Measurements from ENCODE around the gene KAZN. TPM values are rescaled to one million over a fixed set of nuclear protein-coding genes. Genes with fewer than 3 reads are reported as not detected.

The KAZN gene
- total and polyA plus RNA-seq, 2 donors (not counting 1 experiment from before 2014, with no cell fraction given) = 3.4 to 5.0 TPM

- Histone ChIP-seq H3K4me2 (ENCODE audit: extremely low read depth, insufficient read depth, low read length) (no peak overlapping the region), H3K27me3 (ENCODE audit: control insufficient read depth, insufficient read depth, low read length) (no peaks in the 10 kb centered on the region), H3K36me3 (ENCODE audit: control insufficient read depth, insufficient read depth, low read length) (no peaks in the 10 kb centered on the region), H3K9ac (ENCODE audit: insufficient read depth, low read length) (no peak overlapping the region), H3K79me2 (ENCODE audit: control insufficient read depth, insufficient read depth, low read length) (no peaks in the 10 kb centered on the region), H3K4me3 (replicated peaks in 1 of 4; ENCODE audit: control extremely low read depth in 1 of 4, insufficient read depth in 1 of 4, low read depth in 3 of 4, low read length in 4 of 4) (no peak overlapping the region), H2AFZ (ENCODE audit: low read length) (no peak overlapping the region), H3K27ac (ENCODE audit: insufficient read depth, low read length) (no peak overlapping the region), H3K9me3 (ENCODE audit: control insufficient read depth, insufficient read depth, low read depth, low read length) (no peaks in the 10 kb centered on the region), H3K4me1 (ENCODE audit: control insufficient read depth, extremely low read depth, insufficient read depth, low read length) (no peaks in the 10 kb centered on the region), H4K20me1 (ENCODE audit: control insufficient read depth, extremely low read depth, insufficient read depth, low read length) (no peaks in the 10 kb centered on the region)
- TF ChIP-seq EZH2 (IDR thresholded peaks at IDR 0.05; ENCODE audit: low read length, missing control alignments) = no peak
- no peak for TF ChIP-seq CTCF (conservative IDR thresholded peaks at IDR 0.05 in 1 of 2, IDR thresholded peaks at IDR 0.05 in 1 of 2; ENCODE audit: low read depth in 1 of 2, low read length in 2 of 2)
- no peak for DNase-seq (ENCODE audit: low read depth in 2 of 2)
These were observed 99.8 kb downstream of the KAZN start for GRCh38 chr1:14698314-14698713.

GRCh38 chr1:14699620-14700019, 101.1 kb downstream of the KAZN start:
- Histone ChIP-seq H3K4me3 (replicated peaks in 1 of 4; ENCODE audit: control extremely low read depth in 1 of 4, insufficient read depth in 1 of 4, low read depth in 3 of 4, low read length in 4 of 4) (no peak overlapping the region), H3K9me3 (ENCODE audit: control insufficient read depth, insufficient read depth, low read depth, low read length) (no peaks in the 10 kb centered on the region), H3K27me3 (ENCODE audit: control insufficient read depth, insufficient read depth, low read length) (no peaks in the 10 kb centered on the region), H4K20me1 (ENCODE audit: control insufficient read depth, extremely low read depth, insufficient read depth, low read length) (no peaks in the 10 kb centered on the region), H3K4me1 (ENCODE audit: control insufficient read depth, extremely low read depth, insufficient read depth, low read length) (no peaks in the 10 kb centered on the region), H2AFZ (ENCODE audit: low read length) (no peak overlapping the region), H3K79me2 (ENCODE audit: control insufficient read depth, insufficient read depth, low read length) (no peaks in the 10 kb centered on the region), H3K4me2 (ENCODE audit: extremely low read depth, insufficient read depth, low read length) (no peak overlapping the region), H3K9ac (ENCODE audit: insufficient read depth, low read length) (no peak overlapping the region), H3K36me3 (ENCODE audit: control insufficient read depth, insufficient read depth, low read length) (no peaks in the 10 kb centered on the region), H3K27ac (ENCODE audit: insufficient read depth, low read length) (no peak overlapping the region)
- no peak for DNase-seq (ENCODE audit: low read depth in 2 of 2)
- no peak for TF ChIP-seq EZH2 (IDR thresholded peaks at IDR 0.05; ENCODE audit: low read length, missing control alignments)
- no peak for TF ChIP-seq CTCF (conservative IDR thresholded peaks at IDR 0.05 in 1 of 2, IDR thresholded peaks at IDR 0.05 in 1 of 2; ENCODE audit: low read depth in 1 of 2, low read length in 2 of 2)

GRCh38 chr1:14704846-14705245, 106.4 kb downstream of the KAZN start:
- Histone ChIP-seq H3K4me2 (ENCODE audit: extremely low read depth, insufficient read depth, low read length) (no peak overlapping the region), H3K36me3 (ENCODE audit: control insufficient read depth, insufficient read depth, low read length) (no peaks in the 10 kb centered on the region), H3K4me3 (replicated peaks in 1 of 4; ENCODE audit: control extremely low read depth in 1 of 4, insufficient read depth in 1 of 4, low read depth in 3 of 4, low read length in 4 of 4) (no peak overlapping the region), H3K27ac (ENCODE audit: insufficient read depth, low read length) (no peak overlapping the region), H3K9ac (ENCODE audit: insufficient read depth, low read length) (no peak overlapping the region), H4K20me1 (ENCODE audit: control insufficient read depth, extremely low read depth, insufficient read depth, low read length) (no peaks in the 10 kb centered on the region), H3K9me3 (ENCODE audit: control insufficient read depth, insufficient read depth, low read depth, low read length) (no peaks in the 10 kb centered on the region), H3K4me1 (ENCODE audit: control insufficient read depth, extremely low read depth, insufficient read depth, low read length) (no peaks in the 10 kb centered on the region), H3K79me2 (ENCODE audit: control insufficient read depth, insufficient read depth, low read length) (no peaks in the 10 kb centered on the region), H3K27me3 (ENCODE audit: control insufficient read depth, insufficient read depth, low read length) (no peaks in the 10 kb centered on the region), H2AFZ (ENCODE audit: low read length) (no peak overlapping the region)
- peak in 1 of 2 donors; percentile 32 for DNase-seq (ENCODE audit: low read depth in 2 of 2)
- TF ChIP-seq CTCF (conservative IDR thresholded peaks at IDR 0.05 in 1 of 2, IDR thresholded peaks at IDR 0.05 in 1 of 2; ENCODE audit: low read depth in 1 of 2, low read length in 2 of 2) (no peak), EZH2 (IDR thresholded peaks at IDR 0.05; ENCODE audit: low read length, missing control alignments) (no peak)

Measured in fibroblast of lung (primary cell).